Adrenal gland (tissue), 12 donors: ENCODE measurements around the gene SBK2. TPM values are rescaled to one million over a fixed set of nuclear protein-coding genes. Genes with fewer than 3 reads are reported as not detected.

Source experiments
- DNase-seq, 7 donors: peaks; one replicate each; pipeline ENCODE4 v3.0.0-alpha.2; 2019 to 2020
- H3K27ac ChIP-seq, 5 donors: fragments of 200-600 bp; sonication (generic) in 4 of 5; 1 replicate in 3 of 5; 2 replicates in 2 of 5; pipeline versions ENCODE4 v1.5.1 to v1.8.0; 2016 to 2020; ENCODE audit warnings: mild to moderate bottlenecking in 1 of 5
- H3K27me3 ChIP-seq: fragments of 200-600 bp; 2 replicates; pipeline ENCODE4 v1.8.0; 2021
- H3K36me3 ChIP-seq, 2 donors: fragments of 200-600 bp; replicated peaks in 1 of 2; 1 replicate in 1 of 2; 2 replicates in 1 of 2; pipeline versions ENCODE4 v1.5.1 to v1.8.0; 2018 to 2022
- H3K4me1 ChIP-seq, 2 donors: fragments of 200-600 bp; replicated peaks in 1 of 2; 1 replicate in 1 of 2; 2 replicates in 1 of 2; pipeline versions ENCODE4 v1.5.1 to v1.8.0; 2018 to 2021
- H3K4me3 ChIP-seq, 4 donors: fragments of 200-600 bp; sonication (generic) in 3 of 4; one replicate each; pipeline ENCODE4 v1.5.1; 2016 to 2018
- H3K9me3 ChIP-seq, 3 donors: fragments of 200-600 bp; sonication (generic) in 1 of 3; replicated peaks in 1 of 3; 1 replicate in 2 of 3; 2 replicates in 1 of 3; pipeline versions ENCODE4 v1.5.1 to v1.8.0; 2016 to 2021
- CTCF ChIP-seq, 6 experiments: fragments of 450-650 bp in 4 of 6; fragments of 200-600 bp in 2 of 6; sonication (generic) in 1 of 6; IDR thresholded peaks; 1 replicate in 5 of 6; 2 replicates in 1 of 6; pipeline versions ENCODE4 v1.5.1 to v1.8.0; 2016 to 2021; ENCODE audit warnings: antibody characterized with exemption in 6 of 6, mild to moderate bottlenecking in 2 of 6, moderate library complexity in 1 of 6
- POLR2A ChIP-seq, 2 donors: fragments of 450-650 bp; IDR thresholded peaks; one replicate each; pipeline ENCODE4 v1.6.1; 2017; ENCODE audit warnings: antibody characterized with exemption in 2 of 2, mild to moderate bottlenecking in 2 of 2, moderate library complexity in 1 of 2
- WGBS, 4 donors: extraction: QIAGEN DNeasy Blood & Tissue Kit in 2 of 4; methylation state at CpG; one replicate each; pipeline versions ENCODE4 v1.1.5 to v1.1.7; 2013 to 2017; 5-methylcytosine and 5-hydroxymethylcytosine counted together
- intact Hi-C, 2 donors: fragments of 100-400 bp; cut with DNase I; formaldehyde crosslinking; loops; one replicate each; pipeline versions ENCODE4 v1.14.1 to v1.15.0; 2022 to 2023
- polyA plus RNA-seq, 3 donors: library from polyadenylated mRNA; stranded (reverse); fragments of 200-250 nt in 2 of 3; fragments of 350-450 nt in 1 of 3; fragmentation: Illumina TruSeq in 1 of 3; extraction: RNeasy Lipid Tissue Mini Kit (QIAGEN cat#74804) in 1 of 3; gene quantifications; one replicate each; pipeline ENCODE4 v1.2.3, GENCODE V29; 2013 to 2014
- total RNA-seq, 9 donors: library from RNA; depleted of rRNA in 4 of 9; stranded (reverse); fragments of >200 nt in 4 of 9; fragments of 120-200 nt in 1 of 9; fragmentation: NEBNext Ultra II Directional in 1 of 9; extraction: Animal tissue kit (Norgen Biotek cat#: 25700) in 1 of 9; gene quantifications; one replicate each; pipeline versions ENCODE4 v1.1.0 to v1.2.4, GENCODE V29; 2013 to 2023
- donor health status: healthy with polysubstance abuse.
- donor health status: Bipolar disorder and iron deficiency.
- donor health status: DM: yes; HTN: yes; CAD: no.
- donor health status: DM: no; HTN: no; CAD: no.
- donor health status: DM: no; HTN: no; CAD: no.
- donor health status: DM: yes; HTN: yes; CAD: no.

The SBK2 gene
- total and polyA plus RNA-seq, 12 donors, result not detected

GRCh38 chr19:55546011-55546410 is 9.1 kb upstream of the SBK2 start:
- Histone ChIP-seq H3K9me3 (no peaks in the 10 kb centered on the region), H3K27me3 (peaks cover 10% of the 10 kb centered on the region), H3K36me3 (no peaks in the 10 kb centered on the region), H3K4me1 (peaks cover 0 to 5% of the 10 kb centered on the region in 2 donors), H3K4me3 (no peak overlapping the region), H3K27ac (peak overlapping the region in 2 of 5 donors; percentile 22 to 30)
- intact Hi-C loops, result no loop called here
- no peak for DNase-seq
- WGBS, 4 donors, result 57 to 74% (median 65%) methylated on average over 10 to 11 of the region's 11 CpGs
- TF ChIP-seq POLR2A (IDR thresholded peaks at IDR 0.05) (no peak), CTCF (IDR thresholded peaks at IDR 0.05) (no peak)

- DNase-seq, result no peak
- Histone ChIP-seq H3K27me3 (peaks cover 8% of the 10 kb centered on the region), H3K9me3 (no peaks in the 10 kb centered on the region), H3K4me1 (peaks cover 0 to 5% of the 10 kb centered on the region in 2 donors), H3K4me3 (no peak within 1 kb of the TSS), H3K27ac (peak within 1 kb of the TSS in 2 of 5 donors; percentile 22 to 30), H3K36me3 (no peaks in the 10 kb centered on the region)
- intact Hi-C loops, result no loop called here
- 69 to 82% (median 76%) methylated on average over 10 of the region's 10 CpGs for WGBS, 4 donors
- TF ChIP-seq CTCF (IDR thresholded peaks at IDR 0.05) (no peak), POLR2A (IDR thresholded peaks at IDR 0.05) (no peak)
These were observed 8.5 kb upstream of the SBK2 start, which contains the start of gene SBK3 for GRCh38 chr19:55545443-55545842. TSS of gene SBK3 (minus strand) at chr19:55545543. CDS start at chr19:55545543, 0 bp downstream.

DNA sequence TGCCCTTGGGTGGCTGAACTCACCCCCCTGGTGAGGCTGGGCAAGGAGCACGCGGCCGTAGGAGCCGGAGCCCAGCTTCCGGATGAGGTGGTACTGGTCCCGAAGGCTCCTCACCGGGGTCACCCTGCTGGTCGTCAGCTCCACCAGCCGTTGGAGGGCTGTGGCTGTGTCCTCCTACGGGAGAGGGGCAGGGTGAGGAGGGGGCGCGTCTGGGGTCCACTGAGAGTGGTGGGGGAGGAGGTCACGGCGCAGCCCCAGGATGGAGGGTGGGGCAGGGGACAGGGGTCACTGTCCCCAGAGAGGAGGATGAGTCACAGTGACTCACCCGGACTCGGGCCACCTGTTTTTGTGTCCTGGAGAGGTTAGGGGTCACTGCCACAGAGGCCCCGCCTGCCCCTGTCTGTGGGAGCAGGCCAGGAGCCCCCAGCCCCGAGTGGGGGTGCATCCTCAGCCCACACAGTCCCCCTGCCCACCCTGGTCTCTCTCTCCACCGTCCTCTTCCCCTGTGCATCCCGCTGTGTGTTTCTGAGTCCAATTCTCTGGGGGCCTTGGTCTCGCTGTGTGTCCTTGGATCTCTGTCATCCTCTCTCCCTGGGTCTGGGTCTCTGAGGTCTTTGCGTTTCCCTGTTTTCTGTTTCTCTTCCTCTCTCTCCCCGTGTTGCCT is 8.0 kb upstream of the SBK2 start:
- 40 to 66% (median 58%) methylated on average over 5 to 23 of the region's 23 CpGs for WGBS, 4 donors
- no peak overlapping the region for H3K27ac ChIP-seq
- H3K27me3 ChIP-seq, result peaks cover 4% of the 10 kb centered on the region
- no peak overlapping the region for H3K4me3 ChIP-seq
- peaks cover 0 to 5% of the 10 kb centered on the region in 2 donors for H3K4me1 ChIP-seq
- no peaks in the 10 kb centered on the region for H3K36me3 ChIP-seq
- no peaks in the 10 kb centered on the region for H3K9me3 ChIP-seq
- DNase-seq, result no peak
- no peak for TF ChIP-seq POLR2A (IDR thresholded peaks at IDR 0.05)
- TF ChIP-seq CTCF (IDR thresholded peaks at IDR 0.05), result no peak
- intact Hi-C loops, result no loop called here

GRCh38 chr19:55544014-55544413 is 7.1 kb upstream of the SBK2 start:
- Histone ChIP-seq H3K27ac (no peak overlapping the region), H3K9me3 (no peaks in the 10 kb centered on the region), H3K4me1 (peaks cover 0 to 5% of the 10 kb centered on the region in 2 donors), H3K27me3 (peaks cover 5% of the 10 kb centered on the region), H3K36me3 (no peaks in the 10 kb centered on the region), H3K4me3 (no peak overlapping the region)
- no peak for TF ChIP-seq CTCF (IDR thresholded peaks at IDR 0.05)
- TF ChIP-seq POLR2A (IDR thresholded peaks at IDR 0.05), result no peak
- intact Hi-C loops, result no loop called here
- WGBS, 4 donors, result 81 to 84% (median 83%) methylated on average over 8 to 15 of the region's 15 CpGs
- DNase-seq, result no peak
